ENCODE results near the gene LPCAT2. TPM values are rescaled to one million over a fixed set of nuclear protein-coding genes. Genes with fewer than 3 reads are reported as not detected.

Gene LPCAT2
- total RNA-seq, 4 donors from 2014 or later: 12.1 to 19.7 (median 18.1) TPM

- Histone ChIP-seq H3K4me3 (no peak overlapping the region), H3K36me3 (peaks cover 36% of the 10 kb centered on the region), H3K9me3 (no peaks in the 10 kb centered on the region), H3K27me3 (no peaks in the 10 kb centered on the region), H3K27ac (no peak overlapping the region), H3K4me1 (peaks cover 9% of the 10 kb centered on the region)
- 65% methylated on average over 2 of the region's 2 CpGs for WGBS
- no peak for DNase-seq (ENCODE audit: low spot score in 2 of 2)
- TF ChIP-seq POLR2A (IDR thresholded peaks at IDR 0.05): no peak
- no peak for TF ChIP-seq EP300 (IDR thresholded peaks at IDR 0.05)
- no peak for TF ChIP-seq POLR2AphosphoS5 (IDR thresholded peaks at IDR 0.05)
- TF ChIP-seq CTCF (IDR thresholded peaks at IDR 0.05): no peak
These were observed 67.5 kb downstream of the LPCAT2 start for GRCh38 chr16:55576384-55576783.

DNA sequence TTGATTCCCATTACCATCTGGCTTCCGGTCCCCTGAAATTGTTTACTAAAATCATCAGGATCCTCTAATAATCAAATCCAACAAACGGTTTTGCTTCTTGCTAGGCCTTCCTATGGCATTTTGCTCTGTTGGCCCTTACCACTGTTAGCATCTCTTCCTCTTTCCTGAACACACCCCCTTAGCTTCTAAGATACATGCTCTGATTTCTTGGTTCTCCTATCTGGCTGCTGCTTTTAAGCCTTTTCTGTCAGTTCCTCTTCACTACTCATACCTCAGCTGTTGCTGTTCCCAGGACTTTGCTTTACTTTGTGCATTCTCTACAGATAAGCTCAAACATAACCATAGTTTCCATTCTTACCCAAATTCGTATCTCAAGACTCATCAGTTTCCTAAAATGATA lies 69.0 kb downstream of the LPCAT2 start:
- peaks cover 46% of the 10 kb centered on the region for H3K36me3 ChIP-seq
- 85% methylated on average over 3 of the region's 3 CpGs for WGBS

GRCh38 chr16:55585631-55586030 lies 76.8 kb downstream of the LPCAT2 start:
- H3K27me3 ChIP-seq: no peaks in the 10 kb centered on the region
- H3K9me3 ChIP-seq: no peaks in the 10 kb centered on the region
- H3K4me3 ChIP-seq: no peak overlapping the region
- H3K27ac ChIP-seq: no peak overlapping the region
- DNase-seq (ENCODE audit: low spot score in 2 of 2): no peak
- TF ChIP-seq CTCF (IDR thresholded peaks at IDR 0.05): no peak
- no peak for TF ChIP-seq POLR2A (IDR thresholded peaks at IDR 0.05)
- TF ChIP-seq POLR2AphosphoS5 (IDR thresholded peaks at IDR 0.05): no peak
- TF ChIP-seq EP300 (IDR thresholded peaks at IDR 0.05): no peak
- peaks cover 22% of the 10 kb centered on the region for H3K36me3 ChIP-seq
- WGBS: 82% methylated on average over 2 of the region's 2 CpGs
- no peaks in the 10 kb centered on the region for H3K4me1 ChIP-seq

More for the DNA sequence above, 69.0 kb downstream of the LPCAT2 start:
- TF ChIP-seq EP300 (IDR thresholded peaks at IDR 0.05) (no peak), CTCF (IDR thresholded peaks at IDR 0.05) (no peak), POLR2A (IDR thresholded peaks at IDR 0.05) (no peak)
- H3K4me3 ChIP-seq: no peak overlapping the region
- no peak for DNase-seq (ENCODE audit: low spot score in 2 of 2)
- no peak overlapping the region for H3K27ac ChIP-seq
- no peaks in the 10 kb centered on the region for H3K27me3 ChIP-seq
- peaks cover 7% of the 10 kb centered on the region for H3K4me1 ChIP-seq
- no peaks in the 10 kb centered on the region for H3K9me3 ChIP-seq

GRCh38 chr16:55588799-55589198 lies 79.9 kb downstream of the LPCAT2 start:
- 94% methylated on average over 6 of the region's 6 CpGs for WGBS
- Histone ChIP-seq H3K27ac (no peak overlapping the region), H3K9me3 (no peaks in the 10 kb centered on the region), H3K36me3 (peaks cover 3% of the 10 kb centered on the region), H3K27me3 (no peaks in the 10 kb centered on the region), H3K4me1 (no peaks in the 10 kb centered on the region), H3K4me3 (no peak overlapping the region)
- DNase-seq (ENCODE audit: low spot score in 2 of 2): no peak
- TF ChIP-seq POLR2AphosphoS5 (IDR thresholded peaks at IDR 0.05) (no peak), EP300 (IDR thresholded peaks at IDR 0.05) (no peak), POLR2A (IDR thresholded peaks at IDR 0.05) (no peak), CTCF (IDR thresholded peaks at IDR 0.05) (no peak)

DNA sequence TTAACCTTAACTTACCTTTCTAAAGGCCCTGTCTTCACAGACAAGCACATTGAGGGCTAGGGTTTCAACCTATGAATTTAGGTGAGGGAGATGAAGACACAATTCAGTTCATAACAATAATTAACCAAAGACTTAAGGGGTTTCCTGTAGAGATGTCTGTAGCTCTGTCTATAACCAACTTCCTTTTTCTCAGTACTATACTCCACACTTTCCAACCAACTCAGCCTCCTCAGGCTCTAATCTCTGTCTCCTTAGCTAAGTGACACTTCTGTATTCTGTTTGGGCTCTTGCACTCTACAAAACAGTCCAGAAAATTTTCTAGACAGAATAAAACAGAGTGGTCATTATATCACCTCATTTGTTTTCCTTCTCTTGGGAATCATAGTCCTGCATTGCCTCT lies 83.4 kb downstream of the LPCAT2 start:
- TF ChIP-seq EP300 (IDR thresholded peaks at IDR 0.05) (no peak), POLR2A (IDR thresholded peaks at IDR 0.05) (no peak), CTCF (IDR thresholded peaks at IDR 0.05) (no peak)
- Histone ChIP-seq H3K4me3 (no peak overlapping the region), H3K9me3 (no peaks in the 10 kb centered on the region), H3K36me3 (no peaks in the 10 kb centered on the region), H3K27ac (no peak overlapping the region), H3K4me1 (no peaks in the 10 kb centered on the region), H3K27me3 (no peaks in the 10 kb centered on the region)
- DNase-seq (ENCODE audit: low spot score in 2 of 2): no peak
